Activated CD8-positive, alpha-beta memory T cell treated with anti-CD3 and anti-CD28 coated beads, Interleukin-2, amount 10 ng/mL, durations not matched to agents 7 days and 5 days (primary cell): ENCODE data around the gene CHST11. TPM values are rescaled to one million over a fixed set of nuclear protein-coding genes. Genes with fewer than 3 reads are reported as not detected.

Source experiments
- ATAC-seq: fragments of 150-1000 bp; cut with Tn5 transposase; one replicate; pipeline ENCODE4 v1.10.0; 2021; ENCODE audit warnings: moderate library complexity
- CTCF ChIA-PET: fragments of 350-600 bp; sonication (Branson Sonifier 250); formaldehyde crosslinking; loops from one replicate; lab custom pipeline; 2021; ENCODE audit warnings: antibody characterized with exemption; lab: Charles Lee
- DNase-seq: peaks from one replicate; pipeline ENCODE4 v3.0.0-alpha.2; 2020
- H3K27ac Mint-ChIP-seq: one replicate; pipeline ENCODE4 v1.8.0; 2021; ENCODE audit warnings: mild to moderate bottlenecking, mixed read lengths
- H3K27me3 Mint-ChIP-seq: one replicate; pipeline ENCODE4 v1.8.0; 2021; ENCODE audit warnings: mixed read lengths
- H3K36me3 Mint-ChIP-seq: one replicate; pipeline ENCODE4 v1.8.0; 2021; ENCODE audit warnings: mild to moderate bottlenecking, mixed read lengths
- H3K4me1 Mint-ChIP-seq: one replicate; pipeline ENCODE4 v1.8.0; 2021; ENCODE audit warnings: mixed read lengths
- H3K4me3 Mint-ChIP-seq: one replicate; pipeline ENCODE4 v1.8.0; 2021; ENCODE audit warnings: mild to moderate bottlenecking, moderate library complexity, mixed read lengths
- H3K9me3 Mint-ChIP-seq: one replicate; pipeline ENCODE4 v1.8.0; 2022; ENCODE audit warnings: low read depth, mixed read lengths
- microRNA-seq: library from miRNA; unstranded; fragments of <30 nt; microRNA quantifications from one replicate; pipeline ENCODE4 v1.2.0, GENCODE V29; 2022
- total RNA-seq, 2 experiments: library from RNA; stranded (reverse); gene quantifications; one replicate each; pipeline ENCODE4 v1.2.3, GENCODE V29; 2021

Gene CHST11
- total RNA-seq, 2 experiments from 2014 or later, result 123 to 141 TPM

- CTCF ChIA-PET, result no interaction called here
Measured at GRCh38 chr12:104809706-104810385, 353.1 kb downstream of the CHST11 start.

More at GRCh38 chr12:104809706-104810385, 353.1 kb downstream of the CHST11 start:
- no peak overlapping the region for H3K27ac Mint-ChIP-seq
- ATAC-seq (no peak), DNase-seq (no peak)
- no peaks in the 10 kb centered on the region for H3K4me1 Mint-ChIP-seq
- H3K36me3 Mint-ChIP-seq, result no peaks in the 10 kb centered on the region
- no peaks in the 10 kb centered on the region for H3K9me3 Mint-ChIP-seq
- H3K27me3 Mint-ChIP-seq, result peaks cover 3% of the 10 kb centered on the region
- H3K4me3 Mint-ChIP-seq, result no peak overlapping the region

Small RNA genes lying within 50 kb of the gene (microRNA-seq; reads per million reads assigned to microRNA genes)
- gene MIR3922, result 8.5 reads per million, percentile 26 among the genes with 10 or more reads in this experiment

Other genes with a start within 250 kb of the CHST11 start
- 100 to 1,000 TPM; 109 to 118 TPM for gene TXNRD1, start 241.2 kb upstream of the CHST11 start, total RNA-seq
- gene EID3, start 153.2 kb upstream of the CHST11 start, total RNA-seq, result 1 to 10 TPM; 6.9 to 7.1 TPM